HG03064 (cell line): Measurements from ENCODE around the gene CSNK2B.
A peak's percentile ranks its signal among the peaks of the same experiment; 100 is the strongest.

Experiments used
- ATAC-seq: cut with Tn5 transposase; IDR thresholded peaks from one replicate; pipeline ENCODE4 v1.9.1; 2021; ENCODE audit warnings: low read depth; ENCODE audit not compliant: unreplicated experiment

Gene CSNK2B

GRCh38 chr6:31660381-31661261 is 5.3 kb upstream of the CSNK2B start, which contains the start of gene C6orf47:
Gene C6orf47, minus strand, starts transcription at chr6:31660778. Its CDS starts 831 bp downstream, at chr6:31659947.
- peak; percentile 44 for ATAC-seq

GRCh38 chr6:31661262-31662123 is 4.4 kb upstream of the CSNK2B start:
- no peak for ATAC-seq

- ATAC-seq = no peak
Measured at GRCh38 chr6:31662124-31662723, 3.7 kb upstream of the CSNK2B start.

GRCh38 chr6:31663126-31663960 is 2.5 kb upstream of the CSNK2B start:
- ATAC-seq = no peak

- ATAC-seq = no peak
Measured at GRCh38 chr6:31663961-31664789, 1.7 kb upstream of the CSNK2B start.

- ATAC-seq = no peak
Measured at GRCh38 chr6:31664790-31665500, 935 bp upstream of the CSNK2B start, which contains the start of gene GPANK1. Gene GPANK1, minus strand, starts transcription at chr6:31664997. Its CDS starts 519 bp downstream, at chr6:31664478.

- ATAC-seq = no peak
Measured at GRCh38 chr6:31666337-31666965, 571 bp downstream of the CSNK2B start.

- ATAC-seq = no peak
Measured at GRCh38 chr6:31669676-31670075, 3.8 kb downstream of the CSNK2B start, which contains the start of gene LY6G5B. Gene LY6G5B, plus strand, starts transcription at chr6:31669976. Its CDS starts 975 bp downstream, at chr6:31670951.

GRCh38 chr6:31676322-31676903 is 10.5 kb downstream of the CSNK2B start:
- ATAC-seq = no peak

GRCh38 chr6:31676904-31677303 is 11.0 kb downstream of the CSNK2B start:
- no peak for ATAC-seq

- no peak for ATAC-seq
Measured at GRCh38 chr6:31677955-31678354, 12.1 kb downstream of the CSNK2B start.

GRCh38 chr6:31680226-31681134 is 14.6 kb downstream of the CSNK2B start, which contains the start of gene LY6G5C:
Gene LY6G5C, minus strand, starts transcription at chr6:31681067. Its CDS starts 694 bp downstream, at chr6:31680373.
- ATAC-seq = no peak

- ATAC-seq = no peak
Measured at GRCh38 chr6:31681135-31681671, 15.3 kb downstream of the CSNK2B start.

GRCh38 chr6:31683591-31683990 is 17.7 kb downstream of the CSNK2B start:
- no peak for ATAC-seq

- ATAC-seq = no peak
Measured at GRCh38 chr6:31686483-31686882, 20.6 kb downstream of the CSNK2B start.

GRCh38 chr6:31687321-31687720 is 21.4 kb downstream of the CSNK2B start:
- ATAC-seq = no peak
